ENCODE results near the gene MYH11.

The MYH11 gene

GRCh38 chr16:15771694-15772093 is 85.1 kb downstream of the MYH11 start:
- no peak overlapping the region for H3K27ac ChIP-seq
- no peaks in the 10 kb centered on the region for H3K36me3 ChIP-seq (ENCODE audit: insufficient read depth, low read length)
- no peak overlapping the region for H3K4me3 ChIP-seq
- DNase-seq (ENCODE audit: low read depth, low spot score) = no peak
- no peak overlapping the region for H3K9ac ChIP-seq (ENCODE audit: insufficient read length)
- no peak for TF ChIP-seq EZH2 (IDR thresholded peaks at IDR 0.05)
- TF ChIP-seq FOXP2 (optimal IDR thresholded peaks at IDR 0.05; ENCODE audit: control extremely low read depth, extremely low read length, insufficient read depth) = no peak
- TF ChIP-seq POLR2AphosphoS5 (IDR thresholded peaks at IDR 0.05; ENCODE audit: borderline replicate concordance, low read depth, low read length) = no peak
- no peaks in the 10 kb centered on the region for H3K9me3 ChIP-seq (ENCODE audit: low read depth, low read length)

GRCh38 chr16:15770512-15770911 is 86.3 kb downstream of the MYH11 start:
- Histone ChIP-seq H3K9ac (ENCODE audit: insufficient read length) (no peak overlapping the region), H3K9me3 (ENCODE audit: low read depth, low read length) (no peaks in the 10 kb centered on the region), H3K27ac (no peak overlapping the region), H3K4me3 (no peak overlapping the region), H3K36me3 (ENCODE audit: insufficient read depth, low read length) (no peaks in the 10 kb centered on the region)
- no peak for TF ChIP-seq POLR2AphosphoS5 (IDR thresholded peaks at IDR 0.05; ENCODE audit: borderline replicate concordance, low read depth, low read length)
- no peak for TF ChIP-seq EZH2 (IDR thresholded peaks at IDR 0.05)
- no peak for TF ChIP-seq FOXP2 (optimal IDR thresholded peaks at IDR 0.05; ENCODE audit: control extremely low read depth, extremely low read length, insufficient read depth)
- no peak for DNase-seq (ENCODE audit: low read depth, low spot score)

- DNase-seq (ENCODE audit: low read depth, low spot score) = no peak
- H3K36me3 ChIP-seq (ENCODE audit: insufficient read depth, low read length) = no peaks in the 10 kb centered on the region
- no peak overlapping the region for H3K9ac ChIP-seq (ENCODE audit: insufficient read length)
- H3K27ac ChIP-seq = no peak overlapping the region
- no peaks in the 10 kb centered on the region for H3K9me3 ChIP-seq (ENCODE audit: low read depth, low read length)
- TF ChIP-seq FOXP2 (optimal IDR thresholded peaks at IDR 0.05; ENCODE audit: control extremely low read depth, extremely low read length, insufficient read depth) (no peak), POLR2AphosphoS5 (IDR thresholded peaks at IDR 0.05; ENCODE audit: borderline replicate concordance, low read depth, low read length) (no peak), EZH2 (IDR thresholded peaks at IDR 0.05) (no peak)
- H3K4me3 ChIP-seq = no peak overlapping the region
Measured at GRCh38 chr16:15770107-15770506, 86.7 kb downstream of the MYH11 start.

- Histone ChIP-seq H3K36me3 (ENCODE audit: insufficient read depth, low read length) (no peaks in the 10 kb centered on the region), H3K9ac (ENCODE audit: insufficient read length) (no peak overlapping the region), H3K9me3 (ENCODE audit: low read depth, low read length) (no peaks in the 10 kb centered on the region), H3K4me3 (no peak overlapping the region), H3K27ac (no peak overlapping the region)
- no peak for DNase-seq (ENCODE audit: low read depth, low spot score)
- TF ChIP-seq EZH2 (IDR thresholded peaks at IDR 0.05) (no peak), POLR2AphosphoS5 (IDR thresholded peaks at IDR 0.05; ENCODE audit: borderline replicate concordance, low read depth, low read length) (no peak), FOXP2 (optimal IDR thresholded peaks at IDR 0.05; ENCODE audit: control extremely low read depth, extremely low read length, insufficient read depth) (no peak)
Measured at GRCh38 chr16:15769239-15769638, 87.6 kb downstream of the MYH11 start.

- Histone ChIP-seq H3K4me3 (no peak overlapping the region), H3K27ac (no peak overlapping the region), H3K9ac (ENCODE audit: insufficient read length) (no peak overlapping the region), H3K9me3 (ENCODE audit: low read depth, low read length) (no peaks in the 10 kb centered on the region), H3K36me3 (ENCODE audit: insufficient read depth, low read length) (no peaks in the 10 kb centered on the region)
- TF ChIP-seq POLR2AphosphoS5 (IDR thresholded peaks at IDR 0.05; ENCODE audit: borderline replicate concordance, low read depth, low read length) = no peak
- no peak for DNase-seq (ENCODE audit: low read depth, low spot score)
Measured at GRCh38 chr16:15768201-15768600, 88.6 kb downstream of the MYH11 start.

- TF ChIP-seq EZH2 (IDR thresholded peaks at IDR 0.05) (no peak), FOXP2 (optimal IDR thresholded peaks at IDR 0.05; ENCODE audit: control extremely low read depth, extremely low read length, insufficient read depth) (no peak), POLR2AphosphoS5 (IDR thresholded peaks at IDR 0.05; ENCODE audit: borderline replicate concordance, low read depth, low read length) (no peak)
- no peaks in the 10 kb centered on the region for H3K36me3 ChIP-seq (ENCODE audit: insufficient read depth, low read length)
- H3K27ac ChIP-seq = no peak overlapping the region
- no peak overlapping the region for H3K9ac ChIP-seq (ENCODE audit: insufficient read length)
- H3K4me3 ChIP-seq = no peak overlapping the region
- no peak for DNase-seq (ENCODE audit: low read depth, low spot score)
- no peaks in the 10 kb centered on the region for H3K9me3 ChIP-seq (ENCODE audit: low read depth, low read length)
Measured at GRCh38 chr16:15766918-15767317, 89.9 kb downstream of the MYH11 start.

GRCh38 chr16:15765880-15766279 is 90.9 kb downstream of the MYH11 start:
- Histone ChIP-seq H3K9ac (ENCODE audit: insufficient read length) (no peak overlapping the region), H3K4me3 (no peak overlapping the region), H3K36me3 (ENCODE audit: insufficient read depth, low read length) (no peaks in the 10 kb centered on the region), H3K9me3 (ENCODE audit: low read depth, low read length) (no peaks in the 10 kb centered on the region), H3K27ac (no peak overlapping the region)
- no peak for TF ChIP-seq FOXP2 (optimal IDR thresholded peaks at IDR 0.05; ENCODE audit: control extremely low read depth, extremely low read length, insufficient read depth)
- no peak for TF ChIP-seq EZH2 (IDR thresholded peaks at IDR 0.05)
- no peak for TF ChIP-seq POLR2AphosphoS5 (IDR thresholded peaks at IDR 0.05; ENCODE audit: borderline replicate concordance, low read depth, low read length)
- DNase-seq (ENCODE audit: low read depth, low spot score) = no peak

- Histone ChIP-seq H3K36me3 (ENCODE audit: insufficient read depth, low read length) (no peaks in the 10 kb centered on the region), H3K27ac (no peak overlapping the region), H3K9me3 (ENCODE audit: low read depth, low read length) (no peaks in the 10 kb centered on the region), H3K4me3 (no peak overlapping the region), H3K9ac (ENCODE audit: insufficient read length) (no peak overlapping the region)
- no peak for DNase-seq (ENCODE audit: low read depth, low spot score)
- no peak for TF ChIP-seq FOXP2 (optimal IDR thresholded peaks at IDR 0.05; ENCODE audit: control extremely low read depth, extremely low read length, insufficient read depth)
- no peak for TF ChIP-seq EZH2 (IDR thresholded peaks at IDR 0.05)
- TF ChIP-seq POLR2AphosphoS5 (IDR thresholded peaks at IDR 0.05; ENCODE audit: borderline replicate concordance, low read depth, low read length) = no peak
Measured at GRCh38 chr16:15765116-15765515, 91.7 kb downstream of the MYH11 start.

- TF ChIP-seq FOXP2 (optimal IDR thresholded peaks at IDR 0.05; ENCODE audit: control extremely low read depth, extremely low read length, insufficient read depth) = no peak
- no peak for TF ChIP-seq POLR2AphosphoS5 (IDR thresholded peaks at IDR 0.05; ENCODE audit: borderline replicate concordance, low read depth, low read length)
- no peak for TF ChIP-seq EZH2 (IDR thresholded peaks at IDR 0.05)
- DNase-seq (ENCODE audit: low read depth, low spot score) = no peak
- Histone ChIP-seq H3K36me3 (ENCODE audit: insufficient read depth, low read length) (no peaks in the 10 kb centered on the region), H3K27ac (no peak overlapping the region), H3K9ac (ENCODE audit: insufficient read length) (no peak overlapping the region), H3K4me3 (no peak overlapping the region), H3K9me3 (ENCODE audit: low read depth, low read length) (no peaks in the 10 kb centered on the region)
Measured at GRCh38 chr16:15764112-15764511, 92.7 kb downstream of the MYH11 start.
